Measurements from ENCODE around the gene KISS1.

- no peak for TF ChIP-seq REST (IDR thresholded peaks at IDR 0.05; ENCODE audit: borderline replicate concordance)
- TF ChIP-seq CTCF (IDR thresholded peaks at IDR 0.05; ENCODE audit: poor library complexity, severe bottlenecking): no peak
Measured at GRCh38 chr1:204141131-204141530, 55.2 kb downstream of the KISS1 start.

Measured in neural cell (in vitro differentiated cells).